MM.1S (cell line): ENCODE measurements around the gene FLYWCH1.

Experiments used
- EZH2 ChIP-seq: fragments of 300-600 bp; sonication (generic); optimal IDR thresholded peaks from 2 replicates; pipeline ENCODE3; 2017; ENCODE audit warnings: low read depth, mild to moderate bottlenecking, antibody characterized with exemption, low read length, mixed read lengths
- TF ChIP-seq, protein P1 (sequence below): fragments of 300-600 bp; sonication (generic); IDR thresholded peaks from 2 replicates; pipeline ENCODE4 v1.5.1; 2016; ENCODE audit warnings: antibody characterized with exemption, low read length, mixed read lengths

DNA sequence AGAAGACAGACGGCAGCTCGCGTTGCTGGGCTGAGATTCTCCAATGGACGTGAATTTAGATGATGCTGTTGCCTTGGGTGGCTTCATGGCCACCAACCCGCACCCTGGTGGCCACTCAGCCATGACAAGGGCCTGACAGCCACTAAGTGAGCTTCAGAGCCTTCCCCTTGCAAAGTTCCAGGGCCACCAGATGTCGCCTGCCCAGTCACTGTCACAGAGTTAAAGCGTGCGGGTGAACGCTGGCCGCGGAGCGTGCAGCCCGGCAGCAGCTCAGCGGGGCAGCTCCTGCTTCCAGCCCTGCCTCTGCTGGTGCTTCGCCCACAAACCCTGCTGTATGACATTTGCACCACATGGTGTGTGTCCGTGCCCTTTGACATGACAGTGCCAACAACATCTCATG lies 39.0 kb downstream of the FLYWCH1 start:
- TF ChIP-seq, protein P1, sequence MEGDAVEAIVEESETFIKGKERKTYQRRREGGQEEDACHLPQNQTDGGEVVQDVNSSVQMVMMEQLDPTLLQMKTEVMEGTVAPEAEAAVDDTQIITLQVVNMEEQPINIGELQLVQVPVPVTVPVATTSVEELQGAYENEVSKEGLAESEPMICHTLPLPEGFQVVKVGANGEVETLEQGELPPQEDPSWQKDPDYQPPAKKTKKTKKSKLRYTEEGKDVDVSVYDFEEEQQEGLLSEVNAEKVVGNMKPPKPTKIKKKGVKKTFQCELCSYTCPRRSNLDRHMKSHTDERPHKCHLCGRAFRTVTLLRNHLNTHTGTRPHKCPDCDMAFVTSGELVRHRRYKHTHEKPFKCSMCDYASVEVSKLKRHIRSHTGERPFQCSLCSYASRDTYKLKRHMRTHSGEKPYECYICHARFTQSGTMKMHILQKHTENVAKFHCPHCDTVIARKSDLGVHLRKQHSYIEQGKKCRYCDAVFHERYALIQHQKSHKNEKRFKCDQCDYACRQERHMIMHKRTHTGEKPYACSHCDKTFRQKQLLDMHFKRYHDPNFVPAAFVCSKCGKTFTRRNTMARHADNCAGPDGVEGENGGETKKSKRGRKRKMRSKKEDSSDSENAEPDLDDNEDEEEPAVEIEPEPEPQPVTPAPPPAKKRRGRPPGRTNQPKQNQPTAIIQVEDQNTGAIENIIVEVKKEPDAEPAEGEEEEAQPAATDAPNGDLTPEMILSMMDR: no peak
- TF ChIP-seq EZH2: no peak
